ENCODE results near the gene TMIGD3.

TMIGD3 gene

DNA sequence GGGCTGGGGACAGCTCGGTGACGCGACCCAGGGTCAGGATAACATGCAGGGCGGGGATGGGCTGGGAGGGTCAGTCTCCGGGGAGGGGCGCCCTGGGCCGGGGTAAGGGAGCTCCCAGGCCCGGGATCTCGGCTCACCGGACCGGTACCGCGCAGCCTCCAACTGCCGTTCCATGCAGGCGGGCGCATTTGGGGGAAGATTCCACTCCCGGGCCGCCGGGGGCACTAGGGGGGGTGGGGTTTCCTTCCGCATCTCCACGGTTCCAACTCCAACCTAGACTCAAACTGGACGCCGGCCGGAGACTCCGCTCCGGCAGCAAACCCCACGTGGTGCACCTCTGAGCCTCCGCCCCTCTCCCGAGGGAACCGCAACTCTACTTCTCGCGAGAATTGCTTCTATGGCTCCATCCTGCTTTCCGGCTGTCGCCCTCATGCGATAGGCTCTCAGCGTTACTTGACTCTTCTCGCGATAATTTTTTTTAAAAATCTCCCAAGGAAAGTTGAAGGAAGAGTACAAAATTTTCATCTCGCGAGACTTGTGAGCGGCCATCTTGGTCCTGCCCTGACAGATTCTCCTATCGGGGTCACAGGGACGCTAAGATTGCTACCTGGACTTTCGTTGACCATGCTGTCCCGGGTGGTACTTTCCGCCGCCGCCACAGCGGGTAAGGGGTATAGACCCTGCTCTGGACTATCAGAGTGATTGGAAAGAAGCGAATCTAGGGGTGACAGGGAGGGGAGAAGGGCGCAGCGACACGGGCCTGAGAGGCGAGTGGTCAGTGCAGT is 54.3 kb downstream of the TMIGD3 start, which contains the start of the genes ATP5PB and WDR77 (continued):
- TF ChIP-seq, protein P1, sequence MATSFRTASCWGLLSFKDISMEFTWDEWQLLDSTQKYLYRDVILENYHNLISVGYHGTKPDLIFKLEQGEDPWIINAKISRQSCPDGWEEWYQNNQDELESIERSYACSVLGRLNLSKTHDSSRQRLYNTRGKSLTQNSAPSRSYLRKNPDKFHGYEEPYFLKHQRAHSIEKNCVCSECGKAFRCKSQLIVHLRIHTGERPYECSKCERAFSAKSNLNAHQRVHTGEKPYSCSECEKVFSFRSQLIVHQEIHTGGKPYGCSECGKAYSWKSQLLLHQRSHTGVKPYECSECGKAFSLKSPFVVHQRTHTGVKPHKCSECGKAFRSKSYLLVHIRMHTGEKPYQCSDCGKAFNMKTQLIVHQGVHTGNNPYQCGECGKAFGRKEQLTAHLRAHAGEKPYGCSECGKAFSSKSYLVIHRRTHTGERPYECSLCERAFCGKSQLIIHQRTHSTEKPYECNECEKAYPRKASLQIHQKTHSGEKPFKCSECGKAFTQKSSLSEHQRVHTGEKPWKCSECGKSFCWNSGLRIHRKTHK (tag by site-specific recombination; IDR thresholded peaks at IDR 0.05): no peak
- no peak for TF ChIP-seq KLF10 (tag by site-specific recombination; IDR thresholded peaks at IDR 0.05)
- no peak for TF ChIP-seq ZNF610 (tag by site-specific recombination; IDR thresholded peaks at IDR 0.05; ENCODE audit: borderline replicate concordance)
- TF ChIP-seq, protein P2, sequence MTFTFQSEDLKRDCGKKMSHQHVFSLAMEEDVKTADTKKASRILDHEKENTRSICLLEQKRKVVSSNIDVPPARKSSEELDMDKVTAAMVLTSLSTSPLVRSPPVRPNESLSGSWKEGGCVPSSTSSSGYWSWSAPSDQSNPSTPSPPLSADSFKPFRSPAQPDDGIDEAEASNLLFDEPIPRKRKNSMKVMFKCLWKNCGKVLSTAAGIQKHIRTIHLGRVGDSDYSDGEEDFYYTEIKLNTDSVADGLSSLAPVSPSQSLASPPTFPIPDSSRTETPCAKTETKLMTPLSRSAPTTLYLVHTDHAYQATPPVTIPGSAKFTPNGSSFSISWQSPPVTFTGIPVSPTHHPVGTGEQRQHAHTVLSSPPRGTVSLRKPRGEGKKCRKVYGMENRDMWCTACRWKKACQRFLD (tag by site-specific recombination; IDR thresholded peaks at IDR 0.05): 0 out of 2 replicates have a peak, but pooled peaks have one; percentile 63
- TF ChIP-seq ZSCAN23 (tag by site-specific recombination; IDR thresholded peaks at IDR 0.05): no peak
- TF ChIP-seq, protein P3, sequence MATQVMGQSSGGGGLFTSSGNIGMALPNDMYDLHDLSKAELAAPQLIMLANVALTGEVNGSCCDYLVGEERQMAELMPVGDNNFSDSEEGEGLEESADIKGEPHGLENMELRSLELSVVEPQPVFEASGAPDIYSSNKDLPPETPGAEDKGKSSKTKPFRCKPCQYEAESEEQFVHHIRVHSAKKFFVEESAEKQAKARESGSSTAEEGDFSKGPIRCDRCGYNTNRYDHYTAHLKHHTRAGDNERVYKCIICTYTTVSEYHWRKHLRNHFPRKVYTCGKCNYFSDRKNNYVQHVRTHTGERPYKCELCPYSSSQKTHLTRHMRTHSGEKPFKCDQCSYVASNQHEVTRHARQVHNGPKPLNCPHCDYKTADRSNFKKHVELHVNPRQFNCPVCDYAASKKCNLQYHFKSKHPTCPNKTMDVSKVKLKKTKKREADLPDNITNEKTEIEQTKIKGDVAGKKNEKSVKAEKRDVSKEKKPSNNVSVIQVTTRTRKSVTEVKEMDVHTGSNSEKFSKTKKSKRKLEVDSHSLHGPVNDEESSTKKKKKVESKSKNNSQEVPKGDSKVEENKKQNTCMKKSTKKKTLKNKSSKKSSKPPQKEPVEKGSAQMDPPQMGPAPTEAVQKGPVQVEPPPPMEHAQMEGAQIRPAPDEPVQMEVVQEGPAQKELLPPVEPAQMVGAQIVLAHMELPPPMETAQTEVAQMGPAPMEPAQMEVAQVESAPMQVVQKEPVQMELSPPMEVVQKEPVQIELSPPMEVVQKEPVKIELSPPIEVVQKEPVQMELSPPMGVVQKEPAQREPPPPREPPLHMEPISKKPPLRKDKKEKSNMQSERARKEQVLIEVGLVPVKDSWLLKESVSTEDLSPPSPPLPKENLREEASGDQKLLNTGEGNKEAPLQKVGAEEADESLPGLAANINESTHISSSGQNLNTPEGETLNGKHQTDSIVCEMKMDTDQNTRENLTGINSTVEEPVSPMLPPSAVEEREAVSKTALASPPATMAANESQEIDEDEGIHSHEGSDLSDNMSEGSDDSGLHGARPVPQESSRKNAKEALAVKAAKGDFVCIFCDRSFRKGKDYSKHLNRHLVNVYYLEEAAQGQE (tag by site-specific recombination; IDR thresholded peaks at IDR 0.05): no peak
- TF ChIP-seq ZNF146 (tag by site-specific recombination; IDR thresholded peaks at IDR 0.05): no peak
- no peak for TF ChIP-seq ZNF274 (IDR thresholded peaks at IDR 0.05; ENCODE audit: low read length)
- TF ChIP-seq ZNF274 (tag by site-specific recombination; IDR thresholded peaks at IDR 0.05; ENCODE audit: borderline replicate concordance): no peak
- no peak for TF ChIP-seq ZNF777 (tag by site-specific recombination; IDR thresholded peaks at IDR 0.05; ENCODE audit: borderline replicate concordance)
- TF ChIP-seq ZBTB8A (tag by site-specific recombination; IDR thresholded peaks at IDR 0.05): no peak
- no peak for TF ChIP-seq ZSCAN16 (tag by site-specific recombination; IDR thresholded peaks at IDR 0.05)
- TF ChIP-seq TCF7L2 (IDR thresholded peaks at IDR 0.05; ENCODE audit: borderline replicate concordance, low read depth, low read length): no peak
- no peak for TF ChIP-seq ZNF560 (tag by site-specific recombination; IDR thresholded peaks at IDR 0.05; ENCODE audit: borderline replicate concordance)
- TF ChIP-seq PRDM1 (tag by site-specific recombination; IDR thresholded peaks at IDR 0.05): no peak
- TF ChIP-seq, protein P4, sequence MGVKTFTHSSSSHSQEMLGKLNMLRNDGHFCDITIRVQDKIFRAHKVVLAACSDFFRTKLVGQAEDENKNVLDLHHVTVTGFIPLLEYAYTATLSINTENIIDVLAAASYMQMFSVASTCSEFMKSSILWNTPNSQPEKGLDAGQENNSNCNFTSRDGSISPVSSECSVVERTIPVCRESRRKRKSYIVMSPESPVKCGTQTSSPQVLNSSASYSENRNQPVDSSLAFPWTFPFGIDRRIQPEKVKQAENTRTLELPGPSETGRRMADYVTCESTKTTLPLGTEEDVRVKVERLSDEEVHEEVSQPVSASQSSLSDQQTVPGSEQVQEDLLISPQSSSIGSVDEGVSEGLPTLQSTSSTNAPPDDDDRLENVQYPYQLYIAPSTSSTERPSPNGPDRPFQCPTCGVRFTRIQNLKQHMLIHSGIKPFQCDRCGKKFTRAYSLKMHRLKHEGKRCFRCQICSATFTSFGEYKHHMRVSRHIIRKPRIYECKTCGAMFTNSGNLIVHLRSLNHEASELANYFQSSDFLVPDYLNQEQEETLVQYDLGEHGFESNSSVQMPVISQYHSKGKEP (tag by site-specific recombination; IDR thresholded peaks at IDR 0.05): no peak
- TF ChIP-seq, protein P5, sequence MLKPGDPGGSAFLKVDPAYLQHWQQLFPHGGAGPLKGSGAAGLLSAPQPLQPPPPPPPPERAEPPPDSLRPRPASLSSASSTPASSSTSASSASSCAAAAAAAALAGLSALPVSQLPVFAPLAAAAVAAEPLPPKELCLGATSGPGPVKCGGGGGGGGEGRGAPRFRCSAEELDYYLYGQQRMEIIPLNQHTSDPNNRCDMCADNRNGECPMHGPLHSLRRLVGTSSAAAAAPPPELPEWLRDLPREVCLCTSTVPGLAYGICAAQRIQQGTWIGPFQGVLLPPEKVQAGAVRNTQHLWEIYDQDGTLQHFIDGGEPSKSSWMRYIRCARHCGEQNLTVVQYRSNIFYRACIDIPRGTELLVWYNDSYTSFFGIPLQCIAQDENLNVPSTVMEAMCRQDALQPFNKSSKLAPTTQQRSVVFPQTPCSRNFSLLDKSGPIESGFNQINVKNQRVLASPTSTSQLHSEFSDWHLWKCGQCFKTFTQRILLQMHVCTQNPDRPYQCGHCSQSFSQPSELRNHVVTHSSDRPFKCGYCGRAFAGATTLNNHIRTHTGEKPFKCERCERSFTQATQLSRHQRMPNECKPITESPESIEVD (tag by site-specific recombination; IDR thresholded peaks at IDR 0.05): no peak
- no peak for TF ChIP-seq ZNF624 (tag by site-specific recombination; IDR thresholded peaks at IDR 0.05)
- no peak for TF ChIP-seq EGR2 (tag by site-specific recombination; IDR thresholded peaks at IDR 0.05; ENCODE audit: low read depth)
- no peak for TF ChIP-seq ZNF311 (tag by site-specific recombination; IDR thresholded peaks at IDR 0.05; ENCODE audit: borderline replicate concordance)
- no peak for TF ChIP-seq ZNF677 (tag by site-specific recombination; IDR thresholded peaks at IDR 0.05)
- peak; percentile 36; the same call in 1 of the 2 replicates for TF ChIP-seq ZSCAN30 (tag by site-specific recombination; IDR thresholded peaks at IDR 0.05)
- TF ChIP-seq ZNF157 (tag by site-specific recombination; IDR thresholded peaks at IDR 0.05): no peak
- TF ChIP-seq ZNF596 (tag by site-specific recombination; IDR thresholded peaks at IDR 0.05): no peak
- TF ChIP-seq ZNF585B (tag by site-specific recombination; IDR thresholded peaks at IDR 0.05): no peak
- TF ChIP-seq ZNF214 (tag by site-specific recombination; IDR thresholded peaks at IDR 0.05; ENCODE audit: borderline replicate concordance): no peak
- no peak for TF ChIP-seq ZNF23 (tag by site-specific recombination; IDR thresholded peaks at IDR 0.05; ENCODE audit: borderline replicate concordance)
- TF ChIP-seq ZNF621 (tag by site-specific recombination; IDR thresholded peaks at IDR 0.05): no peak
- no peak for TF ChIP-seq ZNF138 (tag by site-specific recombination; IDR thresholded peaks at IDR 0.05; ENCODE audit: borderline replicate concordance)
- TF ChIP-seq, protein P6, sequence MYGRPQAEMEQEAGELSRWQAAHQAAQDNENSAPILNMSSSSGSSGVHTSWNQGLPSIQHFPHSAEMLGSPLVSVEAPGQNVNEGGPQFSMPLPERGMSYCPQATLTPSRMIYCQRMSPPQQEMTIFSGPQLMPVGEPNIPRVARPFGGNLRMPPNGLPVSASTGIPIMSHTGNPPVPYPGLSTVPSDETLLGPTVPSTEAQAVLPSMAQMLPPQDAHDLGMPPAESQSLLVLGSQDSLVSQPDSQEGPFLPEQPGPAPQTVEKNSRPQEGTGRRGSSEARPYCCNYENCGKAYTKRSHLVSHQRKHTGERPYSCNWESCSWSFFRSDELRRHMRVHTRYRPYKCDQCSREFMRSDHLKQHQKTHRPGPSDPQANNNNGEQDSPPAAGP (tag by site-specific recombination; IDR thresholded peaks at IDR 0.05): peak; percentile 7; the same call in 1 of the 2 replicates

All from HEK293 (cell line).